Subcutaneous abdominal adipose tissue (tissue), 5 donors: ENCODE data around the gene NUP214.
"Not testable (repeated sequence)": the region's sequence is repeated elsewhere in the genome, so short reads cannot be mapped to it uniquely, and the experiment has no call there.

Source experiments
- H3K27ac ChIP-seq: one replicate; pipeline ENCODE4 v1.7.0; 2013; ENCODE audit warnings: low read depth, mild to moderate bottlenecking, inconsistent platforms, low read length, moderate library complexity
- H3K27me3 ChIP-seq, 5 donors: one replicate each; pipeline ENCODE4 v1.7.0; 2013; ENCODE audit warnings: low read length in 5 of 5, inconsistent platforms in 1 of 5; ENCODE audit not compliant: control insufficient read depth in 5 of 5, insufficient read depth in 4 of 5
- H3K36me3 ChIP-seq, 5 donors: one replicate each; pipeline ENCODE4 v1.7.0; 2013; ENCODE audit warnings: low read length in 5 of 5; ENCODE audit not compliant: control insufficient read depth in 5 of 5, insufficient read depth in 5 of 5
- H3K4me1 ChIP-seq, 5 donors: one replicate each; pipeline ENCODE4 v1.7.0; 2013; ENCODE audit warnings: low read length in 5 of 5, mild to moderate bottlenecking in 3 of 5, moderate library complexity in 1 of 5; ENCODE audit not compliant: control insufficient read depth in 5 of 5, insufficient read depth in 5 of 5
- H3K4me3 ChIP-seq, 5 donors: one replicate each; pipeline ENCODE4 v1.7.0; 2013; ENCODE audit warnings: low read length in 5 of 5, low read depth in 1 of 5
- H3K9ac ChIP-seq, 5 donors: one replicate each; pipeline ENCODE4 v1.7.0; 2013; ENCODE audit warnings: low read length in 5 of 5, mild to moderate bottlenecking in 4 of 5, moderate library complexity in 3 of 5
- H3K9me3 ChIP-seq, 5 donors: one replicate each; pipeline ENCODE4 v1.7.0; 2013; ENCODE audit warnings: low read length in 5 of 5; ENCODE audit not compliant: control insufficient read depth in 5 of 5
- donor health status: healthy.
- donor health status: healthy.
- donor health status: healthy.
- donor health status: healthy.
- donor health status: healthy.

Gene NUP214

GRCh38 chr9:131201856-131202255, 76.5 kb downstream of the NUP214 start:
- Histone ChIP-seq H3K36me3 (peaks cover 26 to 74% (median 66%) of the 10 kb centered on the region in 5 donors), H3K4me1 (no peaks in the 10 kb centered on the region), H3K27ac (no peak overlapping the region), H3K27me3 (no peaks in the 10 kb centered on the region), H3K4me3 (no peak overlapping the region), H3K9me3 (no peaks in the 10 kb centered on the region), H3K9ac (no peak overlapping the region)

- Histone ChIP-seq H3K27ac (no peak overlapping the region), H3K27me3 (no peaks in the 10 kb centered on the region), H3K4me1 (no peaks in the 10 kb centered on the region), H3K9me3 (no peaks in the 10 kb centered on the region), H3K36me3 (peaks cover 26 to 68% (median 58%) of the 10 kb centered on the region in 5 donors), H3K9ac (no peak overlapping the region), H3K4me3 (no peak overlapping the region)
Observed at GRCh38 chr9:131203431-131204218, 78.2 kb downstream of the NUP214 start.

- no peak overlapping the region for H3K9ac ChIP-seq
- no peaks in the 10 kb centered on the region for H3K9me3 ChIP-seq
- H3K27ac ChIP-seq, result no peak overlapping the region
- H3K27me3 ChIP-seq, result no peaks in the 10 kb centered on the region
- peaks cover 22 to 67% (median 54%) of the 10 kb centered on the region in 5 donors for H3K36me3 ChIP-seq
- H3K4me1 ChIP-seq, result no peaks in the 10 kb centered on the region
- no peak overlapping the region for H3K4me3 ChIP-seq
Observed at GRCh38 chr9:131204285-131204684, 78.9 kb downstream of the NUP214 start.

GRCh38 chr9:131206495-131206894, 81.1 kb downstream of the NUP214 start:
- Histone ChIP-seq H3K36me3 (peaks cover 23 to 63% (median 45%) of the 10 kb centered on the region in 5 donors), H3K9ac (no peak overlapping the region), H3K27me3 (no peaks in the 10 kb centered on the region), H3K4me1 (no peaks in the 10 kb centered on the region), H3K9me3 (peaks cover 0 to 5% (median 0%) of the 10 kb centered on the region in 5 donors), H3K27ac (no peak overlapping the region), H3K4me3 (no peak overlapping the region)

- not testable (repeated sequence) for H3K27ac ChIP-seq, H3K4me3 ChIP-seq, H3K9ac ChIP-seq, H3K27me3 ChIP-seq
- peaks cover 9 to 38% (median 15%) of the 10 kb centered on the region in 5 donors for H3K36me3 ChIP-seq
- H3K9me3 ChIP-seq, result peaks cover 0 to 12% (median 0%) of the 10 kb centered on the region in 5 donors
- H3K4me1 ChIP-seq, result peaks cover 0 to 12% (median 0%) of the 10 kb centered on the region in 5 donors
Observed at GRCh38 chr9:131211920-131212319, 86.5 kb downstream of the NUP214 start.

- Histone ChIP-seq H3K27me3 (no peaks in the 10 kb centered on the region), H3K9me3 (peaks cover 0 to 12% (median 0%) of the 10 kb centered on the region in 5 donors), H3K4me1 (peaks cover 0 to 12% (median 0%) of the 10 kb centered on the region in 5 donors), H3K9ac (no peak overlapping the region), H3K4me3 (no peak overlapping the region), H3K27ac (no peak overlapping the region), H3K36me3 (peaks cover 12 to 42% (median 22%) of the 10 kb centered on the region in 5 donors)
Observed at GRCh38 chr9:131214286-131214856, 89.0 kb downstream of the NUP214 start.

- Histone ChIP-seq H3K36me3 (peaks cover 12 to 42% (median 24%) of the 10 kb centered on the region in 5 donors), H3K9ac (no peak overlapping the region), H3K27ac (no peak overlapping the region), H3K9me3 (peaks cover 0 to 12% (median 0%) of the 10 kb centered on the region in 5 donors), H3K4me3 (no peak overlapping the region), H3K4me1 (peaks cover 0 to 12% (median 0%) of the 10 kb centered on the region in 5 donors), H3K27me3 (no peaks in the 10 kb centered on the region)
Observed at GRCh38 chr9:131214876-131215275, 89.5 kb downstream of the NUP214 start.

GRCh38 chr9:131216806-131217205, 91.4 kb downstream of the NUP214 start:
- no peaks in the 10 kb centered on the region for H3K27me3 ChIP-seq
- peaks cover 6 to 47% (median 26%) of the 10 kb centered on the region in 5 donors for H3K36me3 ChIP-seq
- H3K9ac ChIP-seq, result no peak overlapping the region
- H3K4me1 ChIP-seq, result peaks cover 0 to 12% (median 0%) of the 10 kb centered on the region in 5 donors
- H3K9me3 ChIP-seq, result peaks cover 0 to 7% (median 0%) of the 10 kb centered on the region in 5 donors
- no peak overlapping the region for H3K4me3 ChIP-seq
- H3K27ac ChIP-seq, result no peak overlapping the region

- Histone ChIP-seq H3K9me3 (peaks cover 0 to under 1% (median 0%) of the 10 kb centered on the region in 5 donors), H3K27ac (no peak overlapping the region), H3K4me3 (no peak overlapping the region), H3K36me3 (peaks cover 6 to 43% (median 22%) of the 10 kb centered on the region in 5 donors), H3K27me3 (no peaks in the 10 kb centered on the region), H3K9ac (no peak overlapping the region), H3K4me1 (peaks cover 0 to 12% (median 0%) of the 10 kb centered on the region in 5 donors)
Observed at GRCh38 chr9:131217331-131218031, 92.1 kb downstream of the NUP214 start.
